Endothelial cell of umbilical vein (primary cell): ENCODE measurements around the gene PPIA. TPM values are rescaled to one million over a fixed set of nuclear protein-coding genes. Genes with fewer than 3 reads are reported as not detected.

Experiments used
- BruUV-seq: library from RNA; stranded (reverse); fragments of 400-500 nt; replicated peaks from 2 replicates; lab custom pipeline; 2021; lab: Mats Ljungman, UMichigan
- CTCF ChIA-PET: fragments of 300-600, 350-600 bp; sonication (Branson Sonifier 250); formaldehyde crosslinking; loops from one replicate; lab custom pipeline; 2021; ENCODE audit warnings: antibody characterized with exemption, inconsistent platforms; lab: Charles Lee
- POLR2A ChIA-PET: fragments of 300-600, 350-600 bp; sonication (Branson Sonifier 250); formaldehyde crosslinking; loops from one replicate; lab custom pipeline; 2021; ENCODE audit warnings: antibody characterized with exemption, inconsistent platforms; lab: Charles Lee
- DNase-seq: peaks from one replicate; pipeline ENCODE4 v3.0.0-alpha.2; 2011; ENCODE audit warnings: low read depth, low spot score
- FAIRE-seq: peaks from 2 replicates; lab custom pipeline; 2011; peaks lifted over from hg19 to GRCh38; lab: Jason Lieb, UNC
- H2AFZ ChIP-seq: 2 replicates; pipeline ENCODE4 v1.6.0; 2012; ENCODE audit warnings: low read depth, low read length, control low read depth, inconsistent platforms
- H3K27ac ChIP-seq: 2 replicates; pipeline ENCODE4 v1.5.1; 2011; ENCODE audit warnings: low read depth, mild to moderate bottlenecking, control low read depth, low read length, moderate library complexity; ENCODE audit not compliant: insufficient read depth
- H3K27me3 ChIP-seq, 2 experiments: 2 replicates each; pipeline versions ENCODE4 v1.6.0 to v1.6.1; 2011; ENCODE audit warnings: low read length in 2 of 2, mixed read lengths in 1 of 2; ENCODE audit not compliant: control insufficient read depth in 2 of 2, insufficient read depth in 2 of 2
- H3K36me3 ChIP-seq, 2 experiments: 2 replicates in 1 of 2; 3 replicates in 1 of 2; pipeline ENCODE4 v1.5.1; 2011; ENCODE audit warnings: low read length in 2 of 2, mild to moderate bottlenecking in 1 of 2, moderate library complexity in 1 of 2; ENCODE audit not compliant: control insufficient read depth in 2 of 2, insufficient read depth in 2 of 2; ENCODE audit errors: extremely low read depth in 1 of 2
- H3K4me1 ChIP-seq: 3 replicates; pipeline ENCODE4 v1.5.1; 2011; ENCODE audit warnings: mild to moderate bottlenecking, low read length; ENCODE audit not compliant: control insufficient read depth, insufficient read depth; ENCODE audit errors: extremely low read depth
- H3K4me2 ChIP-seq: 2 replicates; pipeline ENCODE4 v1.6.1; 2011; ENCODE audit warnings: low read length, control low read depth, mixed read lengths; ENCODE audit not compliant: insufficient read depth
- H3K4me3 ChIP-seq, 3 experiments: fragments of 200-600 bp in 1 of 3; sonication (generic), shearing (Covaris generic) in 1 of 3; replicated peaks in 1 of 3; 2 replicates each; pipeline ENCODE4 v1.5.1; 2011 to 2016; ENCODE audit warnings: control low read depth in 3 of 3, low read length in 3 of 3, mild to moderate bottlenecking in 2 of 3, inconsistent platforms in 1 of 3, low read depth in 1 of 3, moderate library complexity in 1 of 3; ENCODE audit not compliant: insufficient read depth in 1 of 3
- H3K79me2 ChIP-seq: 2 replicates; pipeline ENCODE4 v1.6.0; 2012; ENCODE audit warnings: low read length, inconsistent platforms; ENCODE audit not compliant: control insufficient read depth, insufficient read depth
- H3K9ac ChIP-seq: replicated peaks from 2 replicates; pipeline ENCODE3; 2011; ENCODE audit warnings: low read length, control low read depth; ENCODE audit not compliant: insufficient read depth; ENCODE audit errors: extremely low read depth
- H3K9me1 ChIP-seq: replicated peaks from 3 replicates; pipeline ENCODE4 v1.6.0; 2011; ENCODE audit warnings: mild to moderate bottlenecking, low read length; ENCODE audit not compliant: control insufficient read depth, insufficient read depth; ENCODE audit errors: extremely low read depth
- H3K9me3 ChIP-seq: replicated peaks from 2 replicates; pipeline ENCODE4 v1.5.1; 2012; ENCODE audit warnings: low read length, inconsistent platforms; ENCODE audit not compliant: control insufficient read depth, insufficient read depth
- H4K20me1 ChIP-seq: replicated peaks from 2 replicates; pipeline ENCODE3; 2011; ENCODE audit warnings: mild to moderate bottlenecking, low read length; ENCODE audit not compliant: control insufficient read depth, insufficient read depth; ENCODE audit errors: extremely low read depth
- CTCF ChIP-seq, 2 donors: IDR thresholded peaks; 1 replicate in 1 of 2; 2 replicates in 1 of 2; pipeline ENCODE4 v1.5.1; 2011; ENCODE audit warnings: low read length in 2 of 2, mild to moderate bottlenecking in 2 of 2, moderate library complexity in 2 of 2, control low read depth in 1 of 2, inconsistent platforms in 1 of 2, low read depth in 1 of 2; ENCODE audit not compliant: insufficient read depth in 1 of 2; ENCODE audit errors: extremely low read depth in 1 of 2
- EZH2 ChIP-seq: IDR thresholded peaks from 2 replicates; pipeline ENCODE4 v1.6.1; 2012; ENCODE audit warnings: borderline replicate concordance, low read depth, mild to moderate bottlenecking, moderate library complexity, low read length, inconsistent platforms; ENCODE audit not compliant: severe bottlenecking
- FOS ChIP-seq: IDR thresholded peaks from 2 replicates; pipeline ENCODE4 v1.6.1; 2011; ENCODE audit warnings: mild to moderate bottlenecking, low read length, moderate library complexity, borderline replicate concordance; ENCODE audit not compliant: insufficient read depth
- JUN ChIP-seq: IDR thresholded peaks from 2 replicates; pipeline ENCODE4 v1.6.1; 2011; ENCODE audit warnings: borderline replicate concordance, low read depth; ENCODE audit not compliant: insufficient read length, insufficient read depth
- MAX ChIP-seq: IDR thresholded peaks from 2 replicates; pipeline ENCODE4 v1.6.1; 2011; ENCODE audit not compliant: insufficient read depth, insufficient read length
- MYC ChIP-seq: IDR thresholded peaks from one replicate; pipeline ENCODE4 v1.6.1; 2011; ENCODE audit warnings: mild to moderate bottlenecking, low read depth, low read length
- POLR2A ChIP-seq: IDR thresholded peaks from 2 replicates; pipeline ENCODE4 v1.6.1; 2012; ENCODE audit warnings: low read depth, mild to moderate bottlenecking, control low read depth, low read length
- dilution Hi-C: fragments of 300-500 bp; cut with MboI; formaldehyde crosslinking; loops from one replicate; pipeline ENCODE4 v1.15.0; 2019; ENCODE audit warnings: low sequenced_read_pairs; ENCODE audit not compliant: extremely low pct_ligation_motif_present
- intact Hi-C: fragments of 100-400 bp; cut with micrococcal nuclease; formaldehyde crosslinking; loops from one replicate; pipeline ENCODE4 v1.10.0; 2022
- polyA plus RNA-seq, 4 experiments: library from polyadenylated mRNA; depleted of rRNA in 3 of 4; stranded (reverse) in 3 of 4; unstranded in 1 of 4; fragments of >200 nt; gene quantifications; 2 replicates each; pipeline versions ENCODE4 v1.2.1 to v1.2.3, GENCODE V29; 2011 to 2012; ENCODE audit warnings: missing spikeins in 1 of 4
- total RNA-seq: library from RNA; stranded (reverse); gene quantifications from 2 replicates; pipeline ENCODE4 v1.2.3, GENCODE V29; 2021

PPIA gene
- total and polyA plus RNA-seq, 2 donors (not counting 3 experiments of a cell fraction or from before 2014, with no cell fraction given) = 2,602 to 5,159 TPM

GRCh38 chr7:44849885-44850544 is 53.5 kb downstream of the PPIA start:
- BruUV-seq = no TSS peak
- Histone ChIP-seq H3K9me3 (no peaks in the 10 kb centered on the region), H3K9ac (no peak overlapping the region), H3K79me2 (peaks cover 23% of the 10 kb centered on the region), H3K36me3 (no peaks in the 10 kb centered on the region), H3K9me1 (no peaks in the 10 kb centered on the region), H3K4me2 (no peak overlapping the region), H4K20me1 (peaks cover 3% of the 10 kb centered on the region), H3K27ac (no peak overlapping the region), H3K4me1 (peaks cover 12% of the 10 kb centered on the region), H2AFZ (no peak overlapping the region), H3K4me3 (no peak overlapping the region), H3K27me3 (no peaks in the 10 kb centered on the region)
- no peak for FAIRE-seq
- intact Hi-C loops = loop anchor here (2.0 to 5.0 kb wide), 4 partner anchors 73 to 361 kb away; partner anchors contain the start of genes TBRG4 and ZMIZ2
- dilution Hi-C loops = no loop called here
- TF ChIP-seq MYC (no peak), FOS (no peak)
- CTCF ChIA-PET = interaction anchor here (0.6 to 3.6 kb wide), 3 partner anchors 32 to 262 kb away, joined by 3 to 22 read pairs (median 3); no protein-coding TSS in a partner anchor
- POLR2A ChIA-PET = interaction anchor here (0.5 to 2.0 kb wide), 3 partner anchors 32 to 152 kb away, joined by 3 to 5 read pairs (median 4); no protein-coding TSS in a partner anchor
- DNase-seq = no peak

- Histone ChIP-seq H3K9me1 (no peaks in the 10 kb centered on the region), H3K4me2 (no peak overlapping the region), H3K27ac (no peak overlapping the region), H3K36me3 (no peaks in the 10 kb centered on the region), H3K27me3 (no peaks in the 10 kb centered on the region), H3K9ac (no peak overlapping the region), H3K79me2 (no peaks in the 10 kb centered on the region), H3K4me3 (no peak overlapping the region), H3K9me3 (no peaks in the 10 kb centered on the region), H4K20me1 (no peaks in the 10 kb centered on the region), H2AFZ (no peak overlapping the region), H3K4me1 (no peaks in the 10 kb centered on the region)
- DNase-seq = no peak
- no TSS peak for BruUV-seq
- POLR2A ChIA-PET = no interaction called here
- TF ChIP-seq JUN = no peak
- TF ChIP-seq MYC = no peak
- TF ChIP-seq POLR2A = no peak
- no peak for TF ChIP-seq CTCF (IDR thresholded peaks at IDR 0.05; ENCODE audit: extremely low read depth in 1 of 2, insufficient read depth in 1 of 2, low read depth in 1 of 2, low read length in 2 of 2)
- TF ChIP-seq MAX = no peak
- TF ChIP-seq EZH2 = no peak
- CTCF ChIA-PET = interaction anchor here (1.7 kb wide), 1 partner anchor 284 kb away, joined by 5 read pairs; no protein-coding TSS in a partner anchor
- dilution Hi-C loops (no loop called here), intact Hi-C loops (no loop called here)
- FAIRE-seq = no peak
Observed at GRCh38 chr7:44852590-44852989, 56.1 kb downstream of the PPIA start.
